ENCODE results near the gene SLC43A3.
"Not testable (repeated sequence)": the region's sequence is repeated elsewhere in the genome, so short reads cannot be mapped to it uniquely, and the experiment has no call there.

SLC43A3 gene

GRCh38 chr11:57403802-57404147, 23.1 kb downstream of the SLC43A3 start:
- WGBS = 90% methylated on average over 2 of the region's 2 CpGs
- no peak overlapping the region for H2BK120ac ChIP-seq (ENCODE audit: low read depth, low read length)
- H3K4me1 ChIP-seq (ENCODE audit: control insufficient read depth, insufficient read depth, low read depth, low read length) = peaks cover 16% of the 10 kb centered on the region

GRCh38 chr11:57403003-57403801, 23.7 kb downstream of the SLC43A3 start:
- DNase-seq; H3K4me3 ChIP-seq (ENCODE audit: insufficient read depth in 1 of 2, low read depth in 1 of 2, low read length in 2 of 2); H3K18ac ChIP-seq (ENCODE audit: low read depth in 1 of 2, low read length in 2 of 2): not testable (repeated sequence)

More at GRCh38 chr11:57403802-57404147, 23.1 kb downstream of the SLC43A3 start:
- Histone ChIP-seq H3K9ac (ENCODE audit: low read length) (no peak overlapping the region), H3K14ac (ENCODE audit: low read length in 2 of 2) (no peak overlapping the region), H4K8ac (ENCODE audit: low read length) (no peak overlapping the region), H2BK5ac (ENCODE audit: low read depth, low read length, poor library complexity, severe bottlenecking) (no peak overlapping the region), H3K4me2 (ENCODE audit: low read length, poor library complexity, severe bottlenecking) (no peak overlapping the region), H3K4ac (ENCODE audit: low read depth in 1 of 2, low read length in 2 of 2) (no peak overlapping the region), H2AK5ac (ENCODE audit: low read length, severe bottlenecking) (no peak overlapping the region), H4K91ac (ENCODE audit: low read length) (no peak overlapping the region), H3K9me3 (ENCODE audit: control insufficient read depth, low read length) (no peaks in the 10 kb centered on the region), H2BK12ac (ENCODE audit: low read length in 2 of 2) (no peak overlapping the region), H3K27ac (ENCODE audit: low read length, poor library complexity, severe bottlenecking) (no peak overlapping the region), H2AFZ (ENCODE audit: low read depth, low read length) (no peak overlapping the region), H3K4me3 (ENCODE audit: insufficient read depth in 1 of 2, low read depth in 1 of 2, low read length in 2 of 2) (no peak overlapping the region), H2BK15ac (ENCODE audit: low read depth, poor library complexity, severe bottlenecking) (no peak overlapping the region), H3K18ac (ENCODE audit: low read depth in 1 of 2, low read length in 2 of 2) (no peak overlapping the region), H3K27me3 (ENCODE audit: control insufficient read depth in 1 of 2, insufficient read depth in 1 of 2, low read length in 2 of 2) (peaks cover 0 to 8% of the 10 kb centered on the region in 2 experiments), H3K23ac (ENCODE audit: low read length in 2 of 2) (no peak overlapping the region), H3K36me3 (ENCODE audit: control insufficient read depth in 1 of 2, insufficient read depth in 2 of 2, low read depth in 1 of 2, low read length in 2 of 2) (peaks cover 6 to 52% of the 10 kb centered on the region in 2 experiments), H3K79me1 (replicated peaks; ENCODE audit: low read length, poor library complexity, severe bottlenecking) (no peaks in the 10 kb centered on the region)
- DNase-seq = no peak

GRCh38 chr11:57402188-57403002, 24.5 kb downstream of the SLC43A3 start:
- Histone ChIP-seq H3K23ac (ENCODE audit: low read length in 2 of 2) (no peak overlapping the region), H3K4me1 (ENCODE audit: control insufficient read depth, insufficient read depth, low read depth, low read length) (peaks cover 16% of the 10 kb centered on the region), H2BK5ac (ENCODE audit: low read depth, low read length, poor library complexity, severe bottlenecking) (no peak overlapping the region), H2AK5ac (ENCODE audit: low read length, severe bottlenecking) (no peak overlapping the region), H2BK15ac (ENCODE audit: low read depth, poor library complexity, severe bottlenecking) (no peak overlapping the region), H3K4ac (ENCODE audit: low read depth in 1 of 2, low read length in 2 of 2) (no peak overlapping the region), H3K9ac (ENCODE audit: low read length) (no peak overlapping the region), H2BK12ac (ENCODE audit: low read length in 2 of 2) (no peak overlapping the region), H2BK120ac (ENCODE audit: low read depth, low read length) (no peak overlapping the region), H3K4me2 (ENCODE audit: low read length, poor library complexity, severe bottlenecking) (no peak overlapping the region), H2AFZ (ENCODE audit: low read depth, low read length) (no peak overlapping the region), H3K27me3 (ENCODE audit: control insufficient read depth in 1 of 2, insufficient read depth in 1 of 2, low read length in 2 of 2) (peaks cover 0 to 22% of the 10 kb centered on the region in 2 experiments), H4K91ac (ENCODE audit: low read length) (no peak overlapping the region), H3K36me3 (ENCODE audit: control insufficient read depth in 1 of 2, insufficient read depth in 2 of 2, low read depth in 1 of 2, low read length in 2 of 2) (peaks cover 3 to 38% of the 10 kb centered on the region in 2 experiments), H3K18ac (ENCODE audit: low read depth in 1 of 2, low read length in 2 of 2) (no peak overlapping the region), H3K27ac (ENCODE audit: low read length, poor library complexity, severe bottlenecking) (no peak overlapping the region), H4K8ac (ENCODE audit: low read length) (no peak overlapping the region), H3K4me3 (ENCODE audit: insufficient read depth in 1 of 2, low read depth in 1 of 2, low read length in 2 of 2) (no peak overlapping the region), H3K9me3 (ENCODE audit: control insufficient read depth, low read length) (no peaks in the 10 kb centered on the region), H3K14ac (ENCODE audit: low read length in 2 of 2) (no peak overlapping the region), H3K79me1 (replicated peaks; ENCODE audit: low read length, poor library complexity, severe bottlenecking) (no peaks in the 10 kb centered on the region)
- DNase-seq = no peak
- 64% methylated on average over 6 of the region's 6 CpGs for WGBS

More at GRCh38 chr11:57403003-57403801, 23.7 kb downstream of the SLC43A3 start:
- 88% methylated on average over 3 of the region's 6 CpGs for WGBS
- H3K23ac ChIP-seq (ENCODE audit: low read length in 2 of 2); H3K4ac ChIP-seq (ENCODE audit: low read depth in 1 of 2, low read length in 2 of 2); H3K27ac ChIP-seq (ENCODE audit: low read length, poor library complexity, severe bottlenecking); H3K14ac ChIP-seq (ENCODE audit: low read length in 2 of 2); H3K9ac ChIP-seq (ENCODE audit: low read length); H3K9me3 ChIP-seq (ENCODE audit: control insufficient read depth, low read length); H4K8ac ChIP-seq (ENCODE audit: low read length); H4K91ac ChIP-seq (ENCODE audit: low read length); H2BK120ac ChIP-seq (ENCODE audit: low read depth, low read length); H2BK5ac ChIP-seq (ENCODE audit: low read depth, low read length, poor library complexity, severe bottlenecking); H2AFZ ChIP-seq (ENCODE audit: low read depth, low read length); H3K79me1 ChIP-seq (replicated peaks; ENCODE audit: low read length, poor library complexity, severe bottlenecking); H2BK12ac ChIP-seq (ENCODE audit: low read length in 2 of 2); H3K4me2 ChIP-seq (ENCODE audit: low read length, poor library complexity, severe bottlenecking); H2AK5ac ChIP-seq (ENCODE audit: low read length, severe bottlenecking); H2BK15ac ChIP-seq (ENCODE audit: low read depth, poor library complexity, severe bottlenecking): not testable (repeated sequence)
- peaks cover 3 to 46% of the 10 kb centered on the region in 2 experiments for H3K36me3 ChIP-seq (ENCODE audit: control insufficient read depth in 1 of 2, insufficient read depth in 2 of 2, low read depth in 1 of 2, low read length in 2 of 2)
- H3K4me1 ChIP-seq (ENCODE audit: control insufficient read depth, insufficient read depth, low read depth, low read length) = peaks cover 16% of the 10 kb centered on the region
- H3K27me3 ChIP-seq (ENCODE audit: control insufficient read depth in 1 of 2, insufficient read depth in 1 of 2, low read length in 2 of 2) = peaks cover 0 to 14% of the 10 kb centered on the region in 2 experiments

GRCh38 chr11:57399972-57400578, 26.8 kb downstream of the SLC43A3 start:
- H2BK12ac ChIP-seq (ENCODE audit: low read length in 2 of 2) = no peak overlapping the region
- H3K4me1 ChIP-seq (ENCODE audit: control insufficient read depth, insufficient read depth, low read depth, low read length) = no peaks in the 10 kb centered on the region
- H3K18ac ChIP-seq (ENCODE audit: low read depth in 1 of 2, low read length in 2 of 2) = no peak overlapping the region
- no peaks in the 10 kb centered on the region for H3K79me1 ChIP-seq (replicated peaks; ENCODE audit: low read length, poor library complexity, severe bottlenecking)
- peaks cover 3 to 16% of the 10 kb centered on the region in 2 experiments for H3K36me3 ChIP-seq (ENCODE audit: control insufficient read depth in 1 of 2, insufficient read depth in 2 of 2, low read depth in 1 of 2, low read length in 2 of 2)
- no peak overlapping the region for H3K4me2 ChIP-seq (ENCODE audit: low read length, poor library complexity, severe bottlenecking)
- no peak overlapping the region for H4K8ac ChIP-seq (ENCODE audit: low read length)
- no peak overlapping the region for H2AFZ ChIP-seq (ENCODE audit: low read depth, low read length)
- H3K27ac ChIP-seq (ENCODE audit: low read length, poor library complexity, severe bottlenecking) = no peak overlapping the region
- H2AK5ac ChIP-seq (ENCODE audit: low read length, severe bottlenecking) = no peak overlapping the region
- no peak overlapping the region for H2BK15ac ChIP-seq (ENCODE audit: low read depth, poor library complexity, severe bottlenecking)
- H4K91ac ChIP-seq (ENCODE audit: low read length) = no peak overlapping the region
- no peak overlapping the region for H3K9ac ChIP-seq (ENCODE audit: low read length)
- no peak for DNase-seq
- no peak overlapping the region for H3K23ac ChIP-seq (ENCODE audit: low read length in 2 of 2)
- no peak overlapping the region for H3K4me3 ChIP-seq (ENCODE audit: insufficient read depth in 1 of 2, low read depth in 1 of 2, low read length in 2 of 2)
- no peak overlapping the region for H3K14ac ChIP-seq (ENCODE audit: low read length in 2 of 2)
- WGBS = 92% methylated on average over 4 of the region's 4 CpGs
- no peak overlapping the region for H2BK120ac ChIP-seq (ENCODE audit: low read depth, low read length)
- no peaks in the 10 kb centered on the region for H3K9me3 ChIP-seq (ENCODE audit: control insufficient read depth, low read length)
- H2BK5ac ChIP-seq (ENCODE audit: low read depth, low read length, poor library complexity, severe bottlenecking) = no peak overlapping the region
- H3K27me3 ChIP-seq (ENCODE audit: control insufficient read depth in 1 of 2, insufficient read depth in 1 of 2, low read length in 2 of 2) = peaks cover 0 to 44% of the 10 kb centered on the region in 2 experiments
- no peak overlapping the region for H3K4ac ChIP-seq (ENCODE audit: low read depth in 1 of 2, low read length in 2 of 2)
